OCI-LY7 (cell line): ENCODE results near the gene ARHGAP9. TPM values are rescaled to one million over a fixed set of nuclear protein-coding genes. Genes with fewer than 3 reads are reported as not detected.
A peak's percentile ranks its signal among the peaks of the same experiment; 100 is the strongest.
"Not testable (repeated sequence)": the region's sequence is repeated elsewhere in the genome, so short reads cannot be mapped to it uniquely, and the experiment has no call there.

Experiments
- BruUV-seq: library from RNA; stranded (reverse); fragments of 400-500 nt; replicated peaks from 2 replicates; lab custom pipeline; 2021; lab: Mats Ljungman, UMichigan
- CTCF ChIA-PET: fragments of 300-600 bp; sonication (Branson Sonifier 250); formaldehyde crosslinking; loops from one replicate; lab custom pipeline; 2022; ENCODE audit warnings: antibody characterized with exemption; ENCODE audit not compliant: unreplicated experiment; lab: Charles Lee
- POLR2A ChIA-PET: fragments of 300-600 bp; sonication (Branson Sonifier 250); formaldehyde crosslinking; loops from one replicate; lab custom pipeline; 2022; ENCODE audit warnings: antibody characterized with exemption; lab: Charles Lee
- DNase-seq: peaks from one replicate; pipeline ENCODE4 v3.0.0-alpha.2; 2015; ENCODE audit warnings: low spot score
- H2AFZ ChIP-seq: fragments of 200-600 bp; sonication (generic), shearing (Covaris generic); 2 replicates; pipeline ENCODE4 v1.6.1; 2014; ENCODE audit warnings: mild to moderate bottlenecking, antibody characterized with exemption, low read length, moderate library complexity
- H3K27ac ChIP-seq: fragments of 200-600 bp; sonication (generic); 2 replicates; pipeline ENCODE4 v1.5.1; 2014; ENCODE audit warnings: mixed run types, low read depth, mild to moderate bottlenecking, moderate library complexity, low read length, inconsistent platforms; ENCODE audit not compliant: poor library complexity, severe bottlenecking
- H3K36me3 ChIP-seq: fragments of 200-600 bp; sonication (generic); 2 replicates; pipeline ENCODE4 v1.6.1; 2014; ENCODE audit warnings: mild to moderate bottlenecking, antibody characterized with exemption, low read length, moderate library complexity, mixed read lengths; ENCODE audit not compliant: insufficient read depth
- H3K4me1 ChIP-seq: fragments of 200-600 bp; sonication (generic); 2 replicates; pipeline ENCODE4 v1.5.1; 2014; ENCODE audit warnings: mild to moderate bottlenecking, low read length; ENCODE audit not compliant: insufficient read depth, poor library complexity, severe bottlenecking
- H3K4me2 ChIP-seq: fragments of 200-600 bp; sonication (generic); 2 replicates; pipeline ENCODE4 v1.6.1; 2014; ENCODE audit warnings: mild to moderate bottlenecking, low read length
- H3K4me3 ChIP-seq: fragments of 200-600 bp; sonication (generic); 2 replicates; pipeline ENCODE4 v1.5.1; 2014; ENCODE audit warnings: mild to moderate bottlenecking, low read depth, low read length; ENCODE audit not compliant: poor library complexity, severe bottlenecking
- H3K79me2 ChIP-seq: fragments of 200-600 bp; sonication (generic); 2 replicates; pipeline ENCODE4 v1.6.1; 2016; ENCODE audit warnings: low read depth, mild to moderate bottlenecking, low read length, moderate library complexity, mixed read lengths; ENCODE audit not compliant: insufficient read depth
- H3K9me2 ChIP-seq: fragments of 200-600 bp; sonication (generic); 2 replicates; pipeline ENCODE4 v1.6.1; 2016; ENCODE audit warnings: mild to moderate bottlenecking, low read length, mixed read lengths; ENCODE audit not compliant: insufficient read depth
- H3K9me3 ChIP-seq: fragments of 200-600 bp; sonication (generic); 2 replicates; pipeline ENCODE4 v1.6.1; 2014; ENCODE audit warnings: mild to moderate bottlenecking, mixed run types, low read length, mixed read lengths
- H4K20me1 ChIP-seq: fragments of 200-600 bp; sonication (generic); 2 replicates; pipeline ENCODE4 v1.6.1; 2014; ENCODE audit warnings: mild to moderate bottlenecking, antibody characterized with exemption, low read length, moderate library complexity, mixed read lengths; ENCODE audit not compliant: insufficient read depth
- CTCF ChIP-seq: fragments of 200-600 bp; sonication (generic); conservative IDR thresholded peaks from 2 replicates; pipeline ENCODE4 v1.5.1; 2014; ENCODE audit warnings: mild to moderate bottlenecking, antibody characterized with exemption, low read length, moderate library complexity, mixed read lengths
- EZH2phosphoT487 ChIP-seq: fragments of 200-600 bp; sonication (generic); IDR thresholded peaks from 2 replicates; pipeline ENCODE4 v1.6.1; 2018; ENCODE audit warnings: low read depth, borderline replicate concordance, mild to moderate bottlenecking, mixed run types, antibody characterized with exemption, low read length, moderate library complexity, mixed read lengths
- intact Hi-C: fragments of 100-400 bp; cut with micrococcal nuclease; formaldehyde crosslinking; loops from one replicate; pipeline ENCODE4 v1.10.0; 2022; ENCODE audit not compliant: unreplicated experiment
- total RNA-seq, 2 experiments: library from RNA; depleted of rRNA in 1 of 2; stranded (reverse); fragments of >200 nt in 1 of 2; shearing (Covaris generic) in 1 of 2; gene quantifications; 2 replicates each; pipeline ENCODE4 v1.2.3, GENCODE V29; 2014 to 2022

The ARHGAP9 gene
- total RNA-seq, 2 experiments from 2014 or later, result 66.2 to 111 TPM

GRCh38 chr12:57518920-57519795 is 39.5 kb upstream of the ARHGAP9 start:
- peaks cover 61% of the 10 kb centered on the region for H3K36me3 ChIP-seq
- H3K79me2 ChIP-seq, result peaks cover 34% of the 10 kb centered on the region
- no peaks in the 10 kb centered on the region for H3K9me2 ChIP-seq
- intact Hi-C loops, result no loop called here
- H4K20me1 ChIP-seq, result peaks cover 17% of the 10 kb centered on the region
- peaks cover 38% of the 10 kb centered on the region for H3K4me1 ChIP-seq
- TF ChIP-seq EZH2phosphoT487, result no peak
- TF ChIP-seq CTCF, result no peak
- POLR2A ChIA-PET, result interaction anchor here (0.6 to 0.9 kb wide), 2 partner anchors 33 to 54 kb away, joined by 3 read pairs; no protein-coding TSS in a partner anchor
- H3K4me3 ChIP-seq, result peak overlapping the region; percentile 84
- H3K9me3 ChIP-seq, result no peaks in the 10 kb centered on the region
- H2AFZ ChIP-seq, result no peak overlapping the region
- H3K4me2 ChIP-seq, result peak overlapping the region; percentile 93
- BruUV-seq, result no TSS peak
- peak; percentile 67 for DNase-seq
- peak overlapping the region; percentile 78 for H3K27ac ChIP-seq
- CTCF ChIA-PET, result no interaction called here

GRCh38 chr12:57518176-57518919 is 38.7 kb upstream of the ARHGAP9 start:
- no peak overlapping the region for H2AFZ ChIP-seq
- ChIA-PET CTCF (interaction anchor here (1.1 kb wide), 1 partner anchor 59 kb away, joined by 3 read pairs; no protein-coding TSS in a partner anchor), POLR2A (interaction anchor here (0.6 to 0.8 kb wide), 2 partner anchors 16 to 55 kb away, joined by 3 read pairs; no protein-coding TSS in a partner anchor)
- no peaks in the 10 kb centered on the region for H3K9me2 ChIP-seq
- peaks cover 26% of the 10 kb centered on the region for H3K79me2 ChIP-seq
- H3K27ac ChIP-seq, result no peak overlapping the region
- peaks cover 66% of the 10 kb centered on the region for H3K36me3 ChIP-seq
- intact Hi-C loops, result no loop called here
- peaks cover 10% of the 10 kb centered on the region for H4K20me1 ChIP-seq
- TF ChIP-seq CTCF, result no peak
- TF ChIP-seq EZH2phosphoT487, result no peak
- peak overlapping the region; percentile 93 for H3K4me2 ChIP-seq
- peaks cover 32% of the 10 kb centered on the region for H3K4me1 ChIP-seq
- no TSS peak for BruUV-seq
- H3K4me3 ChIP-seq, result peak overlapping the region; percentile 84
- no peaks in the 10 kb centered on the region for H3K9me3 ChIP-seq
- no peak for DNase-seq

GRCh38 chr12:57517718-57518117 is 38.1 kb upstream of the ARHGAP9 start:
- peak overlapping the region; percentile 93; the same call in 1 of the 2 replicates for H3K4me2 ChIP-seq
- DNase-seq, BruUV-seq, H3K27ac ChIP-seq, H3K9me2 ChIP-seq, H2AFZ ChIP-seq, H3K4me3 ChIP-seq, H3K9me3 ChIP-seq, intact Hi-C loops: not testable (repeated sequence)
- ChIA-PET POLR2A (interaction anchor here (0.8 kb wide), 1 partner anchor 15 kb away, joined by 3 read pairs; no protein-coding TSS in a partner anchor), CTCF (interaction anchor here (1.1 kb wide), 1 partner anchor 59 kb away, joined by 3 read pairs; no protein-coding TSS in a partner anchor)
- H4K20me1 ChIP-seq, result peaks cover 10% of the 10 kb centered on the region
- peaks cover 23% of the 10 kb centered on the region for H3K79me2 ChIP-seq
- peaks cover 32% of the 10 kb centered on the region for H3K4me1 ChIP-seq
- peaks cover 72% of the 10 kb centered on the region for H3K36me3 ChIP-seq
